Liver (tissue), 9 donors: Measurements from ENCODE around the gene VAMP1. TPM values are rescaled to one million over a fixed set of nuclear protein-coding genes. Genes with fewer than 3 reads are reported as not detected.
"Not testable (repeated sequence)": the region's sequence is repeated elsewhere in the genome, so short reads cannot be mapped to it uniquely, and the experiment has no call there.

Experiments used
- DNase-seq: peaks from one replicate; pipeline ENCODE4 v3.0.0-alpha.2; 2017; ENCODE audit warnings: low spot score
- H3K27ac ChIP-seq, 2 donors: one replicate each; pipeline ENCODE4 v1.7.0; 2013; ENCODE audit warnings: inconsistent platforms in 2 of 2, low read length in 2 of 2, control low read depth in 1 of 2, low read depth in 1 of 2, mild to moderate bottlenecking in 1 of 2
- H3K27me3 ChIP-seq, 4 donors: one replicate each; pipeline versions ENCODE4 v1.6.1 to v1.7.0; 2013; ENCODE audit warnings: low read length in 3 of 4, inconsistent platforms in 1 of 4, mild to moderate bottlenecking in 1 of 4, moderate library complexity in 1 of 4; ENCODE audit not compliant: control insufficient read depth in 4 of 4, insufficient read depth in 4 of 4
- H3K36me3 ChIP-seq, 4 donors: one replicate each; pipeline versions ENCODE4 v1.6.1 to v1.7.0; 2013; ENCODE audit warnings: low read length in 3 of 4, mild to moderate bottlenecking in 3 of 4, low read depth in 1 of 4, moderate library complexity in 1 of 4; ENCODE audit not compliant: control insufficient read depth in 4 of 4, insufficient read depth in 3 of 4
- H3K4me1 ChIP-seq, 4 donors: one replicate each; pipeline versions ENCODE4 v1.6.1 to v1.7.0; 2013; ENCODE audit warnings: low read length in 3 of 4, mild to moderate bottlenecking in 3 of 4, moderate library complexity in 1 of 4; ENCODE audit not compliant: control insufficient read depth in 4 of 4, insufficient read depth in 4 of 4
- H3K4me3 ChIP-seq, 3 donors: one replicate each; pipeline versions ENCODE4 v1.6.1 to v1.7.0; 2013; ENCODE audit warnings: low read length in 3 of 3, control low read depth in 1 of 3, low read depth in 1 of 3, mild to moderate bottlenecking in 1 of 3
- H3K9ac ChIP-seq, 2 donors: one replicate each; pipeline ENCODE4 v1.7.0; 2013; ENCODE audit warnings: low read length in 2 of 2, mild to moderate bottlenecking in 2 of 2, moderate library complexity in 2 of 2, control low read depth in 1 of 2, low read depth in 1 of 2
- H3K9me3 ChIP-seq, 4 donors: one replicate each; pipeline versions ENCODE4 v1.6.1 to v1.7.0; 2013; ENCODE audit warnings: low read length in 3 of 4; ENCODE audit not compliant: control insufficient read depth in 4 of 4
- EGR1 ChIP-seq, 2 donors: IDR thresholded peaks; 2 replicates each; pipeline ENCODE4 v1.6.1; 2016 to 2018; ENCODE audit warnings: antibody characterized with exemption in 2 of 2, low read depth in 2 of 2
- FOXA1 ChIP-seq: IDR thresholded peaks from 2 replicates; pipeline ENCODE4 v1.6.1; 2016; ENCODE audit warnings: antibody characterized with exemption
- FOXA2 ChIP-seq: IDR thresholded peaks from 2 replicates; pipeline ENCODE4 v1.6.1; 2016; ENCODE audit warnings: antibody characterized with exemption
- GABPA ChIP-seq, 2 donors: IDR thresholded peaks in 1 of 2; conservative IDR thresholded peaks in 1 of 2; 2 replicates each; pipeline ENCODE4 v1.6.1; 2016; ENCODE audit warnings: antibody characterized with exemption in 2 of 2, mild to moderate bottlenecking in 1 of 2, moderate library complexity in 1 of 2
- HNF4A ChIP-seq, 2 donors: conservative IDR thresholded peaks; 2 replicates each; pipeline ENCODE4 v1.6.1; 2016; ENCODE audit warnings: antibody characterized with exemption in 2 of 2, mild to moderate bottlenecking in 2 of 2
- JUND ChIP-seq, 2 donors: IDR thresholded peaks; 2 replicates each; pipeline ENCODE4 v1.6.1; 2016; ENCODE audit warnings: antibody characterized with exemption in 2 of 2
- NR2F2 ChIP-seq: IDR thresholded peaks from 2 replicates; pipeline ENCODE4 v1.6.1; 2016; ENCODE audit warnings: antibody characterized with exemption
- RAD21 ChIP-seq, 2 donors: IDR thresholded peaks; 2 replicates each; pipeline ENCODE4 v1.6.1; 2016; ENCODE audit warnings: antibody characterized with exemption in 2 of 2, mild to moderate bottlenecking in 2 of 2
- RXRA ChIP-seq, 2 donors: IDR thresholded peaks; 2 replicates each; pipeline ENCODE4 v1.6.1; 2017 to 2018; ENCODE audit warnings: antibody characterized with exemption in 2 of 2, mild to moderate bottlenecking in 1 of 2
- SP1 ChIP-seq: IDR thresholded peaks from 2 replicates; pipeline ENCODE4 v1.6.1; 2018; ENCODE audit warnings: antibody characterized with exemption, mild to moderate bottlenecking
- TAF1 ChIP-seq: conservative IDR thresholded peaks from 2 replicates; pipeline ENCODE4 v1.6.1; 2016; ENCODE audit warnings: antibody characterized with exemption, mild to moderate bottlenecking
- YY1 ChIP-seq: IDR thresholded peaks from 2 replicates; pipeline ENCODE4 v1.6.1; 2016; ENCODE audit warnings: antibody characterized with exemption, mild to moderate bottlenecking
- WGBS: extraction: QIAGEN DNeasy Blood & Tissue Kit; methylation state at CpG from one replicate; pipeline ENCODE4 v1.1.7; 2013; 5-methylcytosine and 5-hydroxymethylcytosine counted together
- polyA plus RNA-seq, 2 donors: library from polyadenylated mRNA; stranded (reverse) in 1 of 2; unstranded in 1 of 2; fragments of 200-250 nt in 1 of 2; fragments of >200 nt in 1 of 2; fragmentation: Nextera tagmentation in 1 of 2; extraction: Ambion mirVana in 1 of 2; gene quantifications; one replicate each; pipeline versions ENCODE4 v1.2.1 to v1.2.3, GENCODE V29; 2013 to 2015
- total RNA-seq, 2 donors: library from RNA; depleted of rRNA; stranded (reverse); fragments of >200 nt; gene quantifications; one replicate each; pipeline ENCODE4 v1.2.3, GENCODE V29; 2014
- TF ChIP-seq, protein P1 (sequence below): IDR thresholded peaks from 2 replicates; pipeline ENCODE4 v1.6.1; 2016; ENCODE audit warnings: antibody characterized with exemption, mild to moderate bottlenecking
- TF ChIP-seq, protein P2 (sequence below): IDR thresholded peaks from 2 replicates; pipeline ENCODE4 v1.6.1; 2016; ENCODE audit warnings: antibody characterized with exemption
- TF ChIP-seq, protein P3 (sequence below): IDR thresholded peaks from 2 replicates; pipeline ENCODE4 v1.6.1; 2016; ENCODE audit warnings: antibody characterized with exemption
- TF ChIP-seq, protein P4 (sequence below): IDR thresholded peaks from 2 replicates; pipeline ENCODE4 v1.6.1; 2016; ENCODE audit warnings: antibody characterized with exemption
- donor health status: healthy.
- donor health status: healthy.
- donor health status: healthy.
- donor health status: healthy.
- donor health status: healthy.

Gene VAMP1
- total and polyA plus RNA-seq, 4 donors: 2.4 to 6.4 (median 5.0) TPM

DNA sequence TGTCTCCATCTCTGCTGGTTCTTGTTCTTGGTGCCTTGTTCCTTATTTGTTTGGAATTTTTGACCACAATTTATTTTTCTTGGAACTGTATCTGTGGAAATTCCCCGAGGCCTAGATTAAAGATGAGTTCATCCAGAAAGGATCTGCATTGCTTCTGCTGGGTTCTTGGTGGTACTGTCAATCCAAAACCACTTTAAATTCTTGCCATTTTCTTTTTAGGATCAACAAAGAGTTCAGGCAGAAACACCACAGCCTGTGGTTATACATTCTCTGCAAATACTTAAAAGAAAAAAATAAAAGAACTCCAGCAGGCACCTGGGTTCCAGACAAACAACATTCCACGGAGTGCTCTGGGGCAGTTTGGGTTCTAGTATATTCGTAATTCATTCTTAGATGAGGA, 6.0 kb upstream of the VAMP1 start:
- no peaks in the 10 kb centered on the region for H3K27me3 ChIP-seq
- TF ChIP-seq EGR1 (IDR thresholded peaks at IDR 0.05; ENCODE audit: low read depth in 2 of 2) (no peak), RXRA (IDR thresholded peaks at IDR 0.05) (no peak), JUND (IDR thresholded peaks at IDR 0.05) (no peak)
- TF ChIP-seq, protein P1, sequence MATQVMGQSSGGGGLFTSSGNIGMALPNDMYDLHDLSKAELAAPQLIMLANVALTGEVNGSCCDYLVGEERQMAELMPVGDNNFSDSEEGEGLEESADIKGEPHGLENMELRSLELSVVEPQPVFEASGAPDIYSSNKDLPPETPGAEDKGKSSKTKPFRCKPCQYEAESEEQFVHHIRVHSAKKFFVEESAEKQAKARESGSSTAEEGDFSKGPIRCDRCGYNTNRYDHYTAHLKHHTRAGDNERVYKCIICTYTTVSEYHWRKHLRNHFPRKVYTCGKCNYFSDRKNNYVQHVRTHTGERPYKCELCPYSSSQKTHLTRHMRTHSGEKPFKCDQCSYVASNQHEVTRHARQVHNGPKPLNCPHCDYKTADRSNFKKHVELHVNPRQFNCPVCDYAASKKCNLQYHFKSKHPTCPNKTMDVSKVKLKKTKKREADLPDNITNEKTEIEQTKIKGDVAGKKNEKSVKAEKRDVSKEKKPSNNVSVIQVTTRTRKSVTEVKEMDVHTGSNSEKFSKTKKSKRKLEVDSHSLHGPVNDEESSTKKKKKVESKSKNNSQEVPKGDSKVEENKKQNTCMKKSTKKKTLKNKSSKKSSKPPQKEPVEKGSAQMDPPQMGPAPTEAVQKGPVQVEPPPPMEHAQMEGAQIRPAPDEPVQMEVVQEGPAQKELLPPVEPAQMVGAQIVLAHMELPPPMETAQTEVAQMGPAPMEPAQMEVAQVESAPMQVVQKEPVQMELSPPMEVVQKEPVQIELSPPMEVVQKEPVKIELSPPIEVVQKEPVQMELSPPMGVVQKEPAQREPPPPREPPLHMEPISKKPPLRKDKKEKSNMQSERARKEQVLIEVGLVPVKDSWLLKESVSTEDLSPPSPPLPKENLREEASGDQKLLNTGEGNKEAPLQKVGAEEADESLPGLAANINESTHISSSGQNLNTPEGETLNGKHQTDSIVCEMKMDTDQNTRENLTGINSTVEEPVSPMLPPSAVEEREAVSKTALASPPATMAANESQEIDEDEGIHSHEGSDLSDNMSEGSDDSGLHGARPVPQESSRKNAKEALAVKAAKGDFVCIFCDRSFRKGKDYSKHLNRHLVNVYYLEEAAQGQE: no peak
- no peak overlapping the region for H3K4me3 ChIP-seq
- WGBS: 84% methylated on average over 3 of the region's 3 CpGs
- no peak overlapping the region for H3K27ac ChIP-seq
- H3K36me3 ChIP-seq: no peaks in the 10 kb centered on the region
- peaks cover 0 to 2% (median 0%) of the 10 kb centered on the region in 4 donors for H3K4me1 ChIP-seq
- no peaks in the 10 kb centered on the region for H3K9me3 ChIP-seq
- H3K9ac ChIP-seq: no peak overlapping the region
- DNase-seq: no peak

DNA sequence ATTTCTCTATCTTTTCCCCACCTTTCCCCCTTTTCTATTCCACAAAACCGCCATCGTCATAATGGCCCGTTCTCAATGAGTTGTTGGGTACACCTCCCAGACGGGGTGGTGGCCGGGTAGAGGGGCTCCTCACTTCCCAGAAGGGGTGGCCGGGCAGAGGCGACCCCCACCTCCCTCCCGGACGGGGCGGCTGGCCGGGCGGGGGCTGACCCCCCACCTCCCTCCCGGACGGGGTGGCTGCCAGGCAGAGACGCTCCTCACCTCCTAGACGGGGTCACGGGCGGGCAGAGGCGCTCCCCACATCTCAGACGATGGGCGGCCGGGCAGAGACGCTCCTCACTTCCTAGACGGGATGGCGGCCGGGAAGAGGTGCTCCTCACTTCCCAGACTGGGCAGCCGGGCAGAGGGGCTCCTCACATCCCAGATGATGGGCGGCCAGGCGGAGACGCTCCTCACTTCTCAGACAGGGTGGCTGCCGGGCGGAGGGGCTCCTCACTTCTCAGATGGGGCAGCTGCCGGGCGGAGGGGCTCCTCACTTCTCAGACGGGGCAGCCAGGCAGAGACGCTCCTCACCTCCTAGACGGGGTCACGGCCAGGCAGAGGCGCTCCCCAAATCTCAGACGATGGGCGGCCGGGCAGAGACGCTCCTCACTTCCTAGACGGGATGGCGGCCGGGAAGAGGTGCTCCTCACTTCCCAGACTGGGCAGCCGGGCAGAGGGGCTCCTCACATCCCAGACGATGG, 4.9 kb upstream of the VAMP1 start:
- H3K27me3 ChIP-seq, H3K9ac ChIP-seq, H3K27ac ChIP-seq, DNase-seq, H3K36me3 ChIP-seq, H3K9me3 ChIP-seq, H3K4me1 ChIP-seq, H3K4me3 ChIP-seq: not testable (repeated sequence)
- 96% methylated on average over 48 of the region's 48 CpGs for WGBS

DNA sequence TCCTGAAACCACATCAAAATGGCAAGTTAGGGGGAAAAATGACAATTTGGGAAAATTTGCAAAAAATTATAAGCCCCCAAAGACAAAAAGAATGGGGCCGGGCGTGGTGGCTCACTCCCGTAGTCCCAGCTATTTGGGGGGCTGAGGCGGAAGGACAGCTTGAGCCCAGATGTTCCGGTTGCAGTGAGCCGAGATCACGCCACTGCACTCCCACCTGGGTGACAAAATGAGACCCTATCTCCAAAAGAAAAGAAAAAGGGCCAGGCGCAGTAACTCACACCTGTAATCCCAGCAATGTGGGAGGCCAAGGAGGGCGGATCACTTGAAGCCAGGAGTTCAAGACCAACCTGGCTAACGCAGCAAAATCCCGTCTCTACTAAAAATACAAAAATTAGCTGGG, 2.0 kb upstream of the VAMP1 start:
- H3K4me1 ChIP-seq: peaks cover 9 to 30% (median 18%) of the 10 kb centered on the region in 4 donors
- no peaks in the 10 kb centered on the region for H3K27me3 ChIP-seq
- 94% methylated on average over 11 of the region's 11 CpGs for WGBS
- H3K9me3 ChIP-seq: no peaks in the 10 kb centered on the region
- H3K36me3 ChIP-seq: no peaks in the 10 kb centered on the region
- no peak overlapping the region for H3K27ac ChIP-seq
- TF ChIP-seq TAF1 (no peak), SP1 (no peak), NR2F2 (no peak), YY1 (no peak), FOXA1 (no peak), FOXA2 (no peak), JUND (IDR thresholded peaks at IDR 0.05) (no peak), RAD21 (IDR thresholded peaks at IDR 0.05) (no peak), GABPA (IDR thresholded peaks at IDR 0.05 in 1 of 2, conservative IDR thresholded peaks at IDR 0.05 in 1 of 2) (no peak), HNF4A (conservative IDR thresholded peaks at IDR 0.05) (no peak)
- TF ChIP-seq, protein P2, sequence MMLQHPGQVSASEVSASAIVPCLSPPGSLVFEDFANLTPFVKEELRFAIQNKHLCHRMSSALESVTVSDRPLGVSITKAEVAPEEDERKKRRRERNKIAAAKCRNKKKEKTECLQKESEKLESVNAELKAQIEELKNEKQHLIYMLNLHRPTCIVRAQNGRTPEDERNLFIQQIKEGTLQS: no peak
- TF ChIP-seq, protein P3, sequence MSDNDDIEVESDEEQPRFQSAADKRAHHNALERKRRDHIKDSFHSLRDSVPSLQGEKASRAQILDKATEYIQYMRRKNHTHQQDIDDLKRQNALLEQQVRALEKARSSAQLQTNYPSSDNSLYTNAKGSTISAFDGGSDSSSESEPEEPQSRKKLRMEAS: no peak
- TF ChIP-seq, protein P4, sequence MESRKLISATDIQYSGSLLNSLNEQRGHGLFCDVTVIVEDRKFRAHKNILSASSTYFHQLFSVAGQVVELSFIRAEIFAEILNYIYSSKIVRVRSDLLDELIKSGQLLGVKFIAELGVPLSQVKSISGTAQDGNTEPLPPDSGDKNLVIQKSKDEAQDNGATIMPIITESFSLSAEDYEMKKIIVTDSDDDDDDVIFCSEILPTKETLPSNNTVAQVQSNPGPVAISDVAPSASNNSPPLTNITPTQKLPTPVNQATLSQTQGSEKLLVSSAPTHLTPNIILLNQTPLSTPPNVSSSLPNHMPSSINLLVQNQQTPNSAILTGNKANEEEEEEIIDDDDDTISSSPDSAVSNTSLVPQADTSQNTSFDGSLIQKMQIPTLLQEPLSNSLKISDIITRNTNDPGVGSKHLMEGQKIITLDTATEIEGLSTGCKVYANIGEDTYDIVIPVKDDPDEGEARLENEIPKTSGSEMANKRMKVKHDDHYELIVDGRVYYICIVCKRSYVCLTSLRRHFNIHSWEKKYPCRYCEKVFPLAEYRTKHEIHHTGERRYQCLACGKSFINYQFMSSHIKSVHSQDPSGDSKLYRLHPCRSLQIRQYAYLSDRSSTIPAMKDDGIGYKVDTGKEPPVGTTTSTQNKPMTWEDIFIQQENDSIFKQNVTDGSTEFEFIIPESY: no peak
- DNase-seq: no peak
- H3K4me3 ChIP-seq: no peak overlapping the region
- no peak overlapping the region for H3K9ac ChIP-seq
